H1 (cell line): ENCODE results near the gene ELFN1.

Experiments
- CEBPB ChIP-seq: IDR thresholded peaks from 2 replicates; pipeline ENCODE4 v1.6.1; 2012; ENCODE audit warnings: low read depth, low read length
- CTCF ChIP-seq, 3 experiments: IDR thresholded peaks; 1 replicate in 2 of 3; 2 replicates in 1 of 3; pipeline versions ENCODE4 v1.5.1 to v1.6.1; 2011; ENCODE audit warnings: low read length in 3 of 3, mild to moderate bottlenecking in 3 of 3, inconsistent platforms in 2 of 3, low read depth in 1 of 3, moderate library complexity in 1 of 3; ENCODE audit not compliant: insufficient read depth in 1 of 3; ENCODE audit errors: control extremely low read depth in 1 of 3
- EP300 ChIP-seq, 2 experiments: IDR thresholded peaks; 1 replicate in 1 of 2; 2 replicates in 1 of 2; pipeline ENCODE4 v1.6.1; 2011 to 2012; ENCODE audit warnings: low read depth in 2 of 2, low read length in 2 of 2, mild to moderate bottlenecking in 2 of 2, borderline replicate concordance in 1 of 2, inconsistent platforms in 1 of 2, moderate library complexity in 1 of 2
- EZH2 ChIP-seq: fragments of 200-600 bp; sonication (generic); IDR thresholded peaks from 2 replicates; pipeline ENCODE4 v1.7.1; 2012; ENCODE audit warnings: low read depth, mild to moderate bottlenecking, moderate library complexity, low read length, inconsistent platforms; ENCODE audit not compliant: severe bottlenecking
- MAFK ChIP-seq: IDR thresholded peaks from 2 replicates; pipeline ENCODE4 v1.6.1; 2012; ENCODE audit warnings: low read depth, mild to moderate bottlenecking, improper control_type of control experiment, low read length
- POLR2A ChIP-seq, 2 experiments: IDR thresholded peaks; 1 replicate in 1 of 2; 2 replicates in 1 of 2; pipeline ENCODE4 v1.6.1; 2011; ENCODE audit warnings: low read depth in 2 of 2, low read length in 2 of 2, mild to moderate bottlenecking in 2 of 2; ENCODE audit errors: control extremely low read depth in 1 of 2
- RBBP5 ChIP-seq: IDR thresholded peaks from 2 replicates; pipeline ENCODE4 v1.7.1; 2012; ENCODE audit warnings: low read depth, mild to moderate bottlenecking, inconsistent platforms, low read length, moderate library complexity, borderline replicate concordance
- RXRA ChIP-seq: IDR thresholded peaks from 2 replicates; pipeline ENCODE4 v1.6.1; 2011; ENCODE audit warnings: low read depth, mild to moderate bottlenecking, low read length, moderate library complexity; ENCODE audit not compliant: insufficient read depth
- YY1 ChIP-seq: IDR thresholded peaks from 2 replicates; pipeline ENCODE4 v1.6.1; 2011; ENCODE audit warnings: low read depth, mild to moderate bottlenecking, low read length

- TF ChIP-seq CTCF (IDR thresholded peaks at IDR 0.05; ENCODE audit: control extremely low read depth in 1 of 3, insufficient read depth in 1 of 3, low read depth in 1 of 3, low read length in 3 of 3) (no peak), EZH2 (no peak), YY1 (no peak), RXRA (no peak), MAFK (no peak), CEBPB (no peak), POLR2A (IDR thresholded peaks at IDR 0.05; ENCODE audit: control extremely low read depth in 1 of 2, low read depth in 2 of 2, low read length in 2 of 2) (no peak), RBBP5 (no peak), EP300 (IDR thresholded peaks at IDR 0.05; ENCODE audit: borderline replicate concordance in 1 of 2, low read depth in 2 of 2, low read length in 2 of 2) (no peak)
Measured at GRCh38 chr7:1779445-1779844, 109.4 kb downstream of the ELFN1 start.
